GM12874 (cell line): ENCODE data around the gene OR2T27.
"Not testable (repeated sequence)": the region's sequence is repeated elsewhere in the genome, so short reads cannot be mapped to it uniquely, and the experiment has no call there.

ENCODE experiments used
- TF ChIP-seq, protein P1 (sequence below): IDR thresholded peaks from 2 replicates; pipeline ENCODE4 v1.5.1; 2011; ENCODE audit warnings: low read depth, mild to moderate bottlenecking, control low read depth, low read length, moderate library complexity; ENCODE audit not compliant: insufficient read depth

The OR2T27 gene

DNA sequence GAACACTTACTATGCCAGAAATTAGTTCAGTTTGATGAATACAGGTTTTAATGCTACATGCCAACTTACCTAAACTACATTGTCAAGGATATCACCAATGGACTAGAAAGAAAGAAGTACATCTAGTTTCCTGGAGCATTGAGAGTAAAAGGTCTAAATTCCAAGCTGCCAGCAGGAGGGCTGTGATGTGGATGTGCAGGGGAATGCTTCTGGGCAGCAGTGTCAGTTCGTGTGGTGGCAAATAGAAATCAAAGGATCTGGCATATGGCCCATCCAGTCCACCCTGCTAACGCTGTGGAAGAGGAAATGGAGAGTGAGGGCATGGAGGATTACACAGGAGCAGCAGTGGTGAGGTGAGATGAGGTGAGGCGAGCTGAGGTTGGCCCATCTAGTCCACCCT lies 10.2 kb downstream of the OR2T27 start, which contains the start of gene OR2T35:
Gene OR2T35, minus strand, starts transcription at position 101 of the 400 bp plus-strand sequence. CDS start 6,020 bp downstream, outside the sequence.
- TF ChIP-seq, protein P1, sequence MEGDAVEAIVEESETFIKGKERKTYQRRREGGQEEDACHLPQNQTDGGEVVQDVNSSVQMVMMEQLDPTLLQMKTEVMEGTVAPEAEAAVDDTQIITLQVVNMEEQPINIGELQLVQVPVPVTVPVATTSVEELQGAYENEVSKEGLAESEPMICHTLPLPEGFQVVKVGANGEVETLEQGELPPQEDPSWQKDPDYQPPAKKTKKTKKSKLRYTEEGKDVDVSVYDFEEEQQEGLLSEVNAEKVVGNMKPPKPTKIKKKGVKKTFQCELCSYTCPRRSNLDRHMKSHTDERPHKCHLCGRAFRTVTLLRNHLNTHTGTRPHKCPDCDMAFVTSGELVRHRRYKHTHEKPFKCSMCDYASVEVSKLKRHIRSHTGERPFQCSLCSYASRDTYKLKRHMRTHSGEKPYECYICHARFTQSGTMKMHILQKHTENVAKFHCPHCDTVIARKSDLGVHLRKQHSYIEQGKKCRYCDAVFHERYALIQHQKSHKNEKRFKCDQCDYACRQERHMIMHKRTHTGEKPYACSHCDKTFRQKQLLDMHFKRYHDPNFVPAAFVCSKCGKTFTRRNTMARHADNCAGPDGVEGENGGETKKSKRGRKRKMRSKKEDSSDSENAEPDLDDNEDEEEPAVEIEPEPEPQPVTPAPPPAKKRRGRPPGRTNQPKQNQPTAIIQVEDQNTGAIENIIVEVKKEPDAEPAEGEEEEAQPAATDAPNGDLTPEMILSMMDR: not testable (repeated sequence)

DNA sequence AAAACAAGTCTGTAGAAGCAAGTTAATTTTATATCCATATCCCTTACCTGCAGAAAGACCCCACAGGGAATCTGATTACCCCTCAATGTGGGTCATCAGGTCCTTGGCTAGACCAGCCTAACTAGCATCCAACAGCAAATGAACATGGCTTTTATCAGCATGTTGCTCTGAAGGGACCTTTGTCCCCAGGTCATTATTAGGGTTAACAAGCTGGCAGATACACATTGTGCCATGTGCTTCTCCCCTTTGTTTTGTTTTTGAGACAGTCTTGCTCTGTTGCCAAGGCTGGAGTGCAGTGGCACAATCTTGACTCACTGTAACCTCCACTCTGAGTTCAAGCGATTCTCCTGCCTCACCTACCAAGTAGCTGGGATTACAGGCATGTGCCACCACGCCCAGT lies 20.3 kb downstream of the OR2T27 start, which contains the start of gene OR2T11:
Gene OR2T11, minus strand, starts transcription at position 101 of the 400 bp plus-strand sequence. CDS start 7,963 bp downstream, outside the sequence.
- TF ChIP-seq, protein P1: not testable (repeated sequence)

DNA sequence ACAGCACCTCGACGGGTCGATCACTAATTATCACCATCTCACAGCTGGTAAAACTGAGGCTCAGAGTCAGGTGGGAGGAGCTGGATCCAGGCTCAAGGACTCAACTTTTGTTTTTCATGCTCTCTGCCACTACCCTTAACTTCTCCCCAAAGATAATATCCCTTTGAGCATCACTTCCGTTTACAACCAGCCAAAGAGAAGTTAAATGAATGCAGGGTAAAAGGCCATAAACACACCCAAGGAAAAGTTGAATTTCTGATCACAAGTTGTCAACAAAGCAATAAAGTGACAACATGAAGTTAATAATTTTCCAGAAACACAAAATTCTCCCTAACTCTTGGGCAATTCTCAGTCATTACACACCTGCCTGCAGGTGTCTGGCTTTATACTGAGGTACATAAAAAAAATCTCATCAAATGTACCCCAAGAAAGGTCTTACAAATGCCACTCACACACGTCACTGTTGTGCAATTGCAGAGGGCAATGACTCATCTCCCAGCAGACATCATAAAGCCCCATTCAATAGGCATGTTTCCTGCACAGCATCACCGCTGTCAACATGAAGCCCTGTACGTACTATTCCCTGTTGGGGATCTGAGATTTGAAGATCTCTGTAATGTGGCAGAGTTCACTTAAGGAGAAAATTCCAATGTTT lies 23.8 kb downstream of the OR2T27 start:
- TF ChIP-seq, protein P1: no peak

DNA sequence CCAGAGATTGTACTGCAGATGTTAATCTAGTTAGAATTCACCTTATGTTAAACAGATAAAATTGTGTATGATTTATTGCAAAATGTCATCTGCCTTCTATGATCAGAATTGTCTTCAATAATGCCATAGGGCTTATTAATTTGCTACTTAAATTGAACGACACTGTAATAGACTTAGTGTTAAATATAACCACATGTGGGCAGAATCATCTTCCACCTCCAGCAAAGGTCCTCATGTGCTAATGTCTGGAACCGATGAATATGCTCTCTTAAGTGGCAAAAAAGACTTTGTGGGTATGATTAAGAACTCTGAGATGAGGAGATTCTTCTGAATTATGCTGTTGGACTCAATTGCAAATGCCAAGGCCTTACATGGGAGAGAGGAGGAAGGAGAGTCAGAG lies 24.8 kb downstream of the OR2T27 start:
- TF ChIP-seq, protein P1: no peak

DNA sequence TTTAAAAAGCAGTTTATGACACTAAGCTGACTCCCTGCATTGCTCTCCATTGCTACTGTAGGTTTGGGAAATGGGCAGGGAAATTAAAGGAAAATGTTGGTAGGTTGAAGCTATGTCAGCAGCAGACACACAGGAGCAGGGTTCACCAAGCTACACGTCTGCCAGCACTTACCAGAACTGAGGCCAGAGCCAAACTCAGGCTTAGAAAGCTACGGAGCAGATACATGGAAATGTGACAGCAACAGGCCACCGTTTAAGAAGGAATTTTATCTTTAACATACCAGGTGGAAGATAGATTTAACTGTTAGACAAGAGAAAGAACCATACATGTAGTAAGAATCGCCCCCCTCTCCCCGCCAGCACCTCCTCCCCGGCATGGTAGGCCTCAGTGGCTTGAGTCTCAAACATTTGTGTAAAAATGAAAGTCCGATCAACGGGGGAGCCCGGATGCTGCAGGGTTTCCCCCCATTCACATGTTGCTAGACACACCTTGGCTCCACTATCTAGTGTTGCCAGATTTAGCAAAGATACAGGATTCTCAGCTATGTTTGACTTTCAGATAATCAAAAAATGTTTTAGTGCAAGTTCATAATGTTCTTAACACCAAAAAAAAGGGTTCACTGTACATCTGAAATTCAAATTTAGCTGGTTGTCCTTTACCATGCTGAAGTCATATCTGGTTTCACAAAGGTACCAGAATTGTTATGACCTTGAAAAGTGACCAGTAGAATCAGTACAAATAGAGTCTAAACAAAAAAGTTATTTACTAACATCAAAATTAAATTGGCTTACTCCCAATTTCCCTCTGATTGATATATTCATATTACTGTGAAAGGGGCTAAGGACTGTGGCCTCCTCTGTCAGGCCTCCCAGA lies 27.1 kb downstream of the OR2T27 start:
- TF ChIP-seq, protein P1: no peak

DNA sequence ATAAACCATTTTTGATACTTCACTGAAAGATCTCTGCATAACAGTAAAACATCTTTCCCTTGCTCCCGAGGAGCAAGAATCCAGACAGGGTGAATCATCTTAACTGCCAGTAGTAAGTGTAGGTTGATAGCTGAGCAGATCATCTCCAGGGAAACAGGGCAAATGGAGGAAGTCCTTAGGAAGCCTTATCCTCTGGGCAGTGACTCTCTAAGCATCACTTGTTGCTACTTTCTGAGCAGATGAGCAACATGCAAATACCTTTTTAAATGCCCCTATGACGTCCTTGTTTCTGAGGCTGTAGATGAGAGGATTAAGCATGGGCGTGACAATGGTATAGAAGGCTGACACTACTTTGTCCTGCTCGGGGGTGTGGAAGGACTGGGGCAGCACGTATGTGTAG lies 29.4 kb downstream of the OR2T27 start:
- TF ChIP-seq, protein P1: no peak

DNA sequence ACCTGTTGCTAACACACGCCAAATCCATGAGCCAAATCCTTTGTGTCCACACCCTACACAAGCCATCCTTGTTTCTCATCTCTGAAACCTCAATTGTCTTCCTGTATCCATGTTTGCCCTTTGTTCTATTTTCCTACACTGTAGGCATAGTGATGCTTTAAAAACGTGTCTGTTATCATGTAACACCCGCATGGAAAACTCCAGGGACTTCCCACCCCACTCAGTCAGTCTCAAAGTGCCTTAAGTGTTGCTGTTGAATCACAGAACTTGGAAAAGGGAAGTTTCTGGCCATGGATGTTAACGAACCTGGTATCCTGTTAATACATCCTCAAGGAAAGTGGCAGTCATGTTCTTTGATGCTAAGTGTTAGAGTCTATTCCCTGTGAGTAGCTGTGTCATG lies 30.2 kb downstream of the OR2T27 start:
- TF ChIP-seq, protein P1: no peak
